Adrenal gland (tissue), 12 donors: ENCODE results near the gene COPS3. TPM values are rescaled to one million over a fixed set of nuclear protein-coding genes. Genes with fewer than 3 reads are reported as not detected.

Source experiments
- DNase-seq, 7 donors: peaks; one replicate each; pipeline ENCODE4 v3.0.0-alpha.2; 2019 to 2020
- H3K27ac ChIP-seq, 5 donors: fragments of 200-600 bp; sonication (generic) in 4 of 5; 1 replicate in 3 of 5; 2 replicates in 2 of 5; pipeline versions ENCODE4 v1.5.1 to v1.8.0; 2016 to 2020; ENCODE audit warnings: mild to moderate bottlenecking in 1 of 5
- H3K27me3 ChIP-seq: fragments of 200-600 bp; 2 replicates; pipeline ENCODE4 v1.8.0; 2021
- H3K36me3 ChIP-seq, 2 donors: fragments of 200-600 bp; replicated peaks in 1 of 2; 1 replicate in 1 of 2; 2 replicates in 1 of 2; pipeline versions ENCODE4 v1.5.1 to v1.8.0; 2018 to 2022
- H3K4me1 ChIP-seq, 2 donors: fragments of 200-600 bp; replicated peaks in 1 of 2; 1 replicate in 1 of 2; 2 replicates in 1 of 2; pipeline versions ENCODE4 v1.5.1 to v1.8.0; 2018 to 2021
- H3K4me3 ChIP-seq, 4 donors: fragments of 200-600 bp; sonication (generic) in 3 of 4; one replicate each; pipeline ENCODE4 v1.5.1; 2016 to 2018
- H3K9me3 ChIP-seq, 3 donors: fragments of 200-600 bp; sonication (generic) in 1 of 3; replicated peaks in 1 of 3; 1 replicate in 2 of 3; 2 replicates in 1 of 3; pipeline versions ENCODE4 v1.5.1 to v1.8.0; 2016 to 2021
- CTCF ChIP-seq, 6 experiments: fragments of 450-650 bp in 4 of 6; fragments of 200-600 bp in 2 of 6; sonication (generic) in 1 of 6; IDR thresholded peaks; 1 replicate in 5 of 6; 2 replicates in 1 of 6; pipeline versions ENCODE4 v1.5.1 to v1.8.0; 2016 to 2021; ENCODE audit warnings: antibody characterized with exemption in 6 of 6, mild to moderate bottlenecking in 2 of 6, moderate library complexity in 1 of 6
- POLR2A ChIP-seq, 2 donors: fragments of 450-650 bp; IDR thresholded peaks; one replicate each; pipeline ENCODE4 v1.6.1; 2017; ENCODE audit warnings: antibody characterized with exemption in 2 of 2, mild to moderate bottlenecking in 2 of 2, moderate library complexity in 1 of 2
- WGBS, 4 donors: extraction: QIAGEN DNeasy Blood & Tissue Kit in 2 of 4; methylation state at CpG; one replicate each; pipeline versions ENCODE4 v1.1.5 to v1.1.7; 2013 to 2017; 5-methylcytosine and 5-hydroxymethylcytosine counted together
- intact Hi-C, 2 donors: fragments of 100-400 bp; cut with DNase I; formaldehyde crosslinking; loops; one replicate each; pipeline versions ENCODE4 v1.14.1 to v1.15.0; 2022 to 2023
- polyA plus RNA-seq, 3 donors: library from polyadenylated mRNA; stranded (reverse); fragments of 200-250 nt in 2 of 3; fragments of 350-450 nt in 1 of 3; fragmentation: Illumina TruSeq in 1 of 3; extraction: RNeasy Lipid Tissue Mini Kit (QIAGEN cat#74804) in 1 of 3; gene quantifications; one replicate each; pipeline ENCODE4 v1.2.3, GENCODE V29; 2013 to 2014
- total RNA-seq, 9 donors: library from RNA; depleted of rRNA in 4 of 9; stranded (reverse); fragments of >200 nt in 4 of 9; fragments of 120-200 nt in 1 of 9; fragmentation: NEBNext Ultra II Directional in 1 of 9; extraction: Animal tissue kit (Norgen Biotek cat#: 25700) in 1 of 9; gene quantifications; one replicate each; pipeline versions ENCODE4 v1.1.0 to v1.2.4, GENCODE V29; 2013 to 2023
- donor health status: healthy with polysubstance abuse.
- donor health status: Bipolar disorder and iron deficiency.
- donor health status: DM: yes; HTN: yes; CAD: no.
- donor health status: DM: no; HTN: no; CAD: no.
- donor health status: DM: no; HTN: no; CAD: no.
- donor health status: DM: yes; HTN: yes; CAD: no.

COPS3 gene
- total and polyA plus RNA-seq, 12 donors = 18.7 to 140 (median 52.3) TPM

GRCh38 chr17:17226451-17227265 lies 54.4 kb downstream of the COPS3 start:
- no peak overlapping the region for H3K4me3 ChIP-seq
- no peaks in the 10 kb centered on the region for H3K27me3 ChIP-seq
- H3K9me3 ChIP-seq = no peaks in the 10 kb centered on the region
- peaks cover 0 to 97% of the 10 kb centered on the region in 2 donors for H3K36me3 ChIP-seq
- 93 to 97% (median 95%) methylated on average over 12 to 16 of the region's 16 CpGs for WGBS, 4 donors
- TF ChIP-seq CTCF (IDR thresholded peaks at IDR 0.05) (no peak), POLR2A (IDR thresholded peaks at IDR 0.05) (no peak)
- H3K27ac ChIP-seq = no peak overlapping the region
- intact Hi-C loops = no loop called here
- no peaks in the 10 kb centered on the region for H3K4me1 ChIP-seq
- no peak for DNase-seq

- TF ChIP-seq CTCF (IDR thresholded peaks at IDR 0.05) = no peak
- no peak for TF ChIP-seq POLR2A (IDR thresholded peaks at IDR 0.05)
- intact Hi-C loops = no loop called here
- no peaks in the 10 kb centered on the region for H3K9me3 ChIP-seq
- DNase-seq = no peak
- WGBS, 4 donors = 84 to 93% (median 92%) methylated on average over 7 to 10 of the region's 10 CpGs
- no peaks in the 10 kb centered on the region for H3K4me1 ChIP-seq
- no peak overlapping the region for H3K4me3 ChIP-seq
- peaks cover 0 to 97% of the 10 kb centered on the region in 2 donors for H3K36me3 ChIP-seq
- H3K27me3 ChIP-seq = no peaks in the 10 kb centered on the region
- H3K27ac ChIP-seq = no peak overlapping the region
Measured at GRCh38 chr17:17225901-17226300, 55.1 kb downstream of the COPS3 start.

GRCh38 chr17:17224137-17224536 lies 56.9 kb downstream of the COPS3 start:
- intact Hi-C loops = no loop called here
- no peak for DNase-seq
- TF ChIP-seq CTCF (IDR thresholded peaks at IDR 0.05) (no peak), POLR2A (IDR thresholded peaks at IDR 0.05) (no peak)
- Histone ChIP-seq H3K4me3 (no peak overlapping the region), H3K36me3 (peaks cover 0 to 99% of the 10 kb centered on the region in 2 donors), H3K9me3 (no peaks in the 10 kb centered on the region), H3K4me1 (no peaks in the 10 kb centered on the region), H3K27me3 (no peaks in the 10 kb centered on the region), H3K27ac (no peak overlapping the region)
- 85 to 91% (median 89%) methylated on average over 8 of the region's 8 CpGs for WGBS, 4 donors

GRCh38 chr17:17223736-17224135 lies 57.3 kb downstream of the COPS3 start:
- intact Hi-C loops = no loop called here
- Histone ChIP-seq H3K4me1 (no peaks in the 10 kb centered on the region), H3K36me3 (peaks cover 0 to 99% of the 10 kb centered on the region in 2 donors), H3K27me3 (no peaks in the 10 kb centered on the region), H3K9me3 (no peaks in the 10 kb centered on the region), H3K27ac (no peak overlapping the region), H3K4me3 (no peak overlapping the region)
- WGBS, 4 donors = 90 to 94% (median 94%) methylated on average over 9 to 16 of the region's 16 CpGs
- no peak for DNase-seq
- no peak for TF ChIP-seq POLR2A (IDR thresholded peaks at IDR 0.05)
- TF ChIP-seq CTCF (IDR thresholded peaks at IDR 0.05) = no peak
